Measurements from ENCODE around the gene CPNE5. TPM values are rescaled to one million over a fixed set of nuclear protein-coding genes. Genes with fewer than 3 reads are reported as not detected.

CPNE5 gene
- total and polyA plus RNA-seq, 10 donors = 9.5 to 33.4 (median 19.3) TPM

- TF ChIP-seq POLR2A (IDR thresholded peaks at IDR 0.05) = no peak
- TF ChIP-seq CTCF (IDR thresholded peaks at IDR 0.05 in 8 of 11, conservative IDR thresholded peaks at IDR 0.05 in 3 of 11) = no peak
- no peak for TF ChIP-seq POLR2AphosphoS5 (IDR thresholded peaks at IDR 0.05)
- WGBS, 5 donors = 66 to 86% (median 75%) methylated on average over 3 of the region's 3 CpGs
- Histone ChIP-seq H3K27me3 (replicated peaks in 1 of 7) (peaks cover 0 to 32% (median 0%) of the 10 kb centered on the region in 7 donors), H3K4me1 (peaks cover 2 to 42% (median 27%) of the 10 kb centered on the region in 6 donors), H3K27ac (no peak overlapping the region), H3K9me3 (no peaks in the 10 kb centered on the region), H3K4me3 (no peak overlapping the region), H3K36me3 (no peaks in the 10 kb centered on the region)
- DNase-seq = no peak
- intact Hi-C loops (cut with DNase I; ENCODE audit: low total_unique reads) = no loop called here
These were observed 54.9 kb downstream of the CPNE5 start for GRCh38 chr6:36784376-36784636.

- Histone ChIP-seq H3K9me3 (no peaks in the 10 kb centered on the region), H3K27me3 (replicated peaks in 1 of 7) (peaks cover 0 to 28% (median 0%) of the 10 kb centered on the region in 7 donors), H3K36me3 (no peaks in the 10 kb centered on the region), H3K27ac (no peak overlapping the region), H3K4me3 (no peak overlapping the region), H3K4me1 (peaks cover 2 to 42% (median 27%) of the 10 kb centered on the region in 6 donors)
- 72 to 84% (median 77%) methylated on average over 5 of the region's 5 CpGs for WGBS, 5 donors
- TF ChIP-seq POLR2A (IDR thresholded peaks at IDR 0.05) (no peak), POLR2AphosphoS5 (IDR thresholded peaks at IDR 0.05) (no peak), CTCF (IDR thresholded peaks at IDR 0.05 in 8 of 11, conservative IDR thresholded peaks at IDR 0.05 in 3 of 11) (no peak)
- DNase-seq = no peak
- intact Hi-C loops (cut with DNase I; ENCODE audit: low total_unique reads) = no loop called here
These were observed 55.5 kb downstream of the CPNE5 start for GRCh38 chr6:36783603-36784375.

- DNase-seq = no peak
- no peak overlapping the region for H3K4me3 ChIP-seq
- TF ChIP-seq POLR2A (IDR thresholded peaks at IDR 0.05) (no peak), CTCF (IDR thresholded peaks at IDR 0.05 in 8 of 11, conservative IDR thresholded peaks at IDR 0.05 in 3 of 11) (no peak), POLR2AphosphoS5 (IDR thresholded peaks at IDR 0.05) (no peak)
- WGBS, 5 donors = 55 to 75% (median 63%) methylated on average over 8 of the region's 8 CpGs
- no peaks in the 10 kb centered on the region for H3K36me3 ChIP-seq
- peaks cover 2 to 63% (median 34%) of the 10 kb centered on the region in 6 donors for H3K4me1 ChIP-seq
- H3K27ac ChIP-seq = peak overlapping the region in 3 of 8 donors; percentile 75 to 84 (median 77)
- intact Hi-C loops (cut with DNase I; ENCODE audit: low total_unique reads) = no loop called here
- H3K9me3 ChIP-seq = no peaks in the 10 kb centered on the region
- H3K27me3 ChIP-seq (replicated peaks in 1 of 7) = peaks cover 0 to 31% (median 0%) of the 10 kb centered on the region in 7 donors
These were observed 57.6 kb downstream of the CPNE5 start for GRCh38 chr6:36781669-36782068.

GRCh38 chr6:36780442-36781177 lies 58.6 kb downstream of the CPNE5 start:
- H3K36me3 ChIP-seq = no peaks in the 10 kb centered on the region
- peak overlapping the region in 5 of 8 donors; percentile 28 to 84 (median 75) for H3K27ac ChIP-seq
- WGBS, 5 donors = 44 to 50% (median 50%) methylated on average over 11 of the region's 11 CpGs
- no peaks in the 10 kb centered on the region for H3K9me3 ChIP-seq
- DNase-seq = no peak
- peaks cover 2 to 66% (median 34%) of the 10 kb centered on the region in 6 donors for H3K4me1 ChIP-seq
- peak in 1 of 3 donors; percentile 13 for TF ChIP-seq POLR2AphosphoS5 (IDR thresholded peaks at IDR 0.05)
- TF ChIP-seq CTCF (IDR thresholded peaks at IDR 0.05 in 8 of 11, conservative IDR thresholded peaks at IDR 0.05 in 3 of 11) = no peak
- no peak for TF ChIP-seq POLR2A (IDR thresholded peaks at IDR 0.05)
- intact Hi-C loops (cut with DNase I; ENCODE audit: low total_unique reads) = no loop called here
- H3K4me3 ChIP-seq = no peak overlapping the region
- peaks cover 0 to 36% (median 0%) of the 10 kb centered on the region in 7 donors for H3K27me3 ChIP-seq (replicated peaks in 1 of 7)

All from spleen (tissue), 11 donors.